Keratinocyte (primary cell): Measurements from ENCODE around the gene CORO2B. TPM values are rescaled to one million over a fixed set of nuclear protein-coding genes. Genes with fewer than 3 reads are reported as not detected.

Source experiments
- DNase-seq: peaks from one replicate; pipeline ENCODE4 v3.0.0-alpha.2; 2011; ENCODE audit warnings: low read depth, missing footprints, low spot score
- FAIRE-seq: peaks from 2 replicates; lab custom pipeline; 2011; peaks lifted over from hg19 to GRCh38; lab: Jason Lieb, UNC
- H2AFZ ChIP-seq: 2 replicates; pipeline ENCODE4 v1.6.0; 2012; ENCODE audit warnings: low read length, control low read depth, inconsistent platforms; ENCODE audit not compliant: control insufficient read depth
- H3K27ac ChIP-seq: 2 replicates; pipeline ENCODE4 v1.5.1; 2011; ENCODE audit warnings: low read length; ENCODE audit not compliant: control insufficient read depth, insufficient read depth
- H3K27me3 ChIP-seq: 3 replicates; pipeline ENCODE4 v1.6.0; 2011; ENCODE audit warnings: low read length; ENCODE audit not compliant: control insufficient read depth, insufficient read depth; ENCODE audit errors: extremely low read depth
- H3K36me3 ChIP-seq, 2 experiments: 2 replicates in 1 of 2; 3 replicates in 1 of 2; pipeline ENCODE4 v1.5.1; 2011; ENCODE audit warnings: low read length in 2 of 2, mild to moderate bottlenecking in 1 of 2; ENCODE audit not compliant: control insufficient read depth in 2 of 2, insufficient read depth in 2 of 2; ENCODE audit errors: extremely low read depth in 1 of 2
- H3K4me1 ChIP-seq: 3 replicates; pipeline ENCODE4 v1.5.1; 2011; ENCODE audit warnings: low read length; ENCODE audit not compliant: control insufficient read depth, insufficient read depth; ENCODE audit errors: extremely low read depth
- H3K4me2 ChIP-seq: 3 replicates; pipeline ENCODE4 v1.6.0; 2011; ENCODE audit warnings: low read depth, low read length; ENCODE audit not compliant: control insufficient read depth, insufficient read depth; ENCODE audit errors: extremely low read depth
- H3K4me3 ChIP-seq, 3 experiments: fragments of 200-600 bp in 1 of 3; sonication (generic) in 1 of 3; 2 replicates in 2 of 3; 3 replicates in 1 of 3; pipeline ENCODE4 v1.5.1; 2011 to 2016; ENCODE audit warnings: low read length in 3 of 3, mild to moderate bottlenecking in 3 of 3, control low read depth in 2 of 3, inconsistent platforms in 1 of 3, low read depth in 1 of 3, mixed read lengths in 1 of 3, mixed run types in 1 of 3, moderate library complexity in 1 of 3; ENCODE audit not compliant: control insufficient read depth in 2 of 3, insufficient read depth in 2 of 3; ENCODE audit errors: extremely low read depth in 1 of 3
- H3K79me2 ChIP-seq: 2 replicates; pipeline ENCODE4 v1.6.0; 2012; ENCODE audit warnings: low read length; ENCODE audit not compliant: control insufficient read depth, insufficient read depth
- H3K9ac ChIP-seq: 3 replicates; pipeline ENCODE4 v1.6.0; 2011; ENCODE audit warnings: low read length; ENCODE audit not compliant: control insufficient read depth, insufficient read depth; ENCODE audit errors: extremely low read depth
- H3K9me1 ChIP-seq: 3 replicates; pipeline ENCODE4 v1.6.0; 2011; ENCODE audit warnings: low read length; ENCODE audit not compliant: control insufficient read depth, insufficient read depth; ENCODE audit errors: extremely low read depth
- H3K9me3 ChIP-seq: 2 replicates; pipeline ENCODE4 v1.5.1; 2012; ENCODE audit warnings: low read depth, low read length; ENCODE audit not compliant: control insufficient read depth
- H4K20me1 ChIP-seq: 3 replicates; pipeline ENCODE4 v1.6.0; 2011; ENCODE audit warnings: low read length; ENCODE audit not compliant: control insufficient read depth, insufficient read depth; ENCODE audit errors: extremely low read depth
- CTCF ChIP-seq, 3 experiments: IDR thresholded peaks in 1 of 3; conservative IDR thresholded peaks in 1 of 3; optimal IDR thresholded peaks in 1 of 3; 2 replicates in 2 of 3; 3 replicates in 1 of 3; pipeline versions ENCODE3 to v1.5.1; 2011; ENCODE audit warnings: low read length in 3 of 3, mild to moderate bottlenecking in 3 of 3, moderate library complexity in 2 of 3, control low read depth in 1 of 3, inconsistent platforms in 1 of 3; ENCODE audit not compliant: insufficient read depth in 2 of 3; ENCODE audit errors: extremely low read depth in 1 of 3
- EZH2 ChIP-seq: IDR thresholded peaks from one replicate; pipeline ENCODE4 v1.6.1; 2012; ENCODE audit warnings: inconsistent platforms, mild to moderate bottlenecking, low read length, moderate library complexity
- dilution Hi-C: fragments of 300-500 bp; cut with MboI; formaldehyde crosslinking; loops from one replicate; pipeline ENCODE4 v1.7.0; 2020; ENCODE audit warnings: low sequenced_read_pairs; ENCODE audit not compliant: extremely low pct_ligation_motif_present
- polyA plus RNA-seq, 5 experiments: library from polyadenylated mRNA; depleted of rRNA in 3 of 5; stranded (reverse) in 3 of 5; stranded (forward) in 1 of 5; unstranded in 1 of 5; fragments of >200 nt; gene quantifications; 1 replicate in 1 of 5; 2 replicates in 3 of 5; 3 replicates in 1 of 5; pipeline versions ENCODE4 v1.2.1 to v1.2.3, GENCODE V29; 2011 to 2012; ENCODE audit warnings: missing spikeins in 2 of 5, low read depth in 1 of 5, low replicate concordance in 1 of 5

The CORO2B gene
- polyA plus RNA-seq, 1 donor (not counting 4 experiments of a cell fraction or from before 2014, with no cell fraction given): 0.13 TPM

GRCh38 chr15:68630211-68630555 lies 51.4 kb downstream of the CORO2B start:
- Histone ChIP-seq H3K27me3 (no peaks in the 10 kb centered on the region), H3K9me3 (no peaks in the 10 kb centered on the region), H2AFZ (no peak overlapping the region), H3K4me3 (no peak overlapping the region), H3K9ac (no peak overlapping the region), H3K36me3 (no peaks in the 10 kb centered on the region), H3K27ac (no peak overlapping the region), H3K4me2 (no peak overlapping the region), H3K4me1 (no peaks in the 10 kb centered on the region), H3K9me1 (no peaks in the 10 kb centered on the region), H3K79me2 (no peaks in the 10 kb centered on the region), H4K20me1 (no peaks in the 10 kb centered on the region)
- dilution Hi-C loops: no loop called here
- TF ChIP-seq CTCF (optimal IDR thresholded peaks at IDR 0.05 in 1 of 3, IDR thresholded peaks at IDR 0.05 in 1 of 3, conservative IDR thresholded peaks at IDR 0.05 in 1 of 3; ENCODE audit: extremely low read depth in 1 of 3, insufficient read depth in 2 of 3, low read length in 3 of 3) (no peak), EZH2 (no peak)
- DNase-seq (no peak), FAIRE-seq (no peak)

- no peak overlapping the region for H3K4me3 ChIP-seq
- no peak overlapping the region for H3K27ac ChIP-seq
- FAIRE-seq: no peak
- no peak for TF ChIP-seq EZH2
- TF ChIP-seq CTCF (optimal IDR thresholded peaks at IDR 0.05 in 1 of 3, IDR thresholded peaks at IDR 0.05 in 1 of 3, conservative IDR thresholded peaks at IDR 0.05 in 1 of 3; ENCODE audit: extremely low read depth in 1 of 3, insufficient read depth in 2 of 3, low read length in 3 of 3): no peak
- no peaks in the 10 kb centered on the region for H4K20me1 ChIP-seq
- H2AFZ ChIP-seq: no peak overlapping the region
- DNase-seq: no peak
- H3K27me3 ChIP-seq: no peaks in the 10 kb centered on the region
- no peaks in the 10 kb centered on the region for H3K9me1 ChIP-seq
- H3K9ac ChIP-seq: no peak overlapping the region
- no peaks in the 10 kb centered on the region for H3K36me3 ChIP-seq
- H3K9me3 ChIP-seq: no peaks in the 10 kb centered on the region
- dilution Hi-C loops: no loop called here
- no peak overlapping the region for H3K4me2 ChIP-seq
- peaks cover under 1% of the 10 kb centered on the region for H3K4me1 ChIP-seq
- no peaks in the 10 kb centered on the region for H3K79me2 ChIP-seq
These were observed 52.0 kb downstream of the CORO2B start for GRCh38 chr15:68630836-68631235.
